K562 (cell line): ENCODE measurements around the gene SLC39A6. TPM values are rescaled to one million over a fixed set of nuclear protein-coding genes. Genes with fewer than 3 reads are reported as not detected.
A peak's percentile ranks its signal among the peaks of the same experiment; 100 is the strongest.

Experiments used
- ATAC-seq: fragments of 200-7000 bp; cut with Tn5 transposase; 3 replicates; pipeline ENCODE4 v1.9.1; 2020; ENCODE audit warnings: moderate library complexity
- BruUV-seq: library from RNA; stranded (reverse); fragments of 400-500 nt; replicated peaks from 2 replicates; lab custom pipeline; 2021; lab: Mats Ljungman, UMichigan
- CTCF ChIA-PET: fragments of 300-600 bp; formaldehyde crosslinking; extraction: SDS; loops from one replicate; lab custom pipeline; 2021; ENCODE audit warnings: low intra/inter-chr PET ratio; lab: Yijun Ruan, JAX
- POLR2A ChIA-PET: fragments of 300-600, 350-650 bp; sonication (Branson Sonifier 250); formaldehyde crosslinking; extraction: SDS; loops from one replicate; lab custom pipeline; 2021; ENCODE audit warnings: antibody characterized with exemption, inconsistent platforms; lab: Yijun Ruan, JAX
- DNase-seq, 4 experiments: peaks; one replicate each; pipeline versions ENCODE4 v3.0.0 to v3.0.0-alpha.2; 2011 to 2018; ENCODE audit warnings: low spot score in 3 of 4, mixed read lengths in 3 of 4; ENCODE audit errors: extremely low read depth in 1 of 4
- FAIRE-seq: peaks from 2 replicates; lab custom pipeline; 2011; peaks lifted over from hg19 to GRCh38; lab: Jason Lieb, UNC
- H2AFZ ChIP-seq: 2 replicates; pipeline ENCODE4 v1.6.0; 2011; ENCODE audit warnings: low read depth, low read length, control low read depth, inconsistent platforms
- H3K27ac ChIP-seq: fragments of 200-600 bp; 3 replicates; pipeline ENCODE4 v1.8.0; 2011; ENCODE audit warnings: low read depth, mild to moderate bottlenecking, control low read depth, inconsistent platforms, low read length, moderate library complexity, mixed read lengths; ENCODE audit errors: extremely low read depth
- H3K27me3 ChIP-seq, 2 experiments: fragments of 300-600 bp in 1 of 2; 2 replicates in 1 of 2; 3 replicates in 1 of 2; pipeline versions ENCODE4 v1.6.0 to v1.8.0; 2011; ENCODE audit warnings: inconsistent platforms in 2 of 2, low read length in 2 of 2, mild to moderate bottlenecking in 1 of 2, mixed read lengths in 1 of 2, moderate library complexity in 1 of 2; ENCODE audit not compliant: control insufficient read depth in 2 of 2, insufficient read depth in 2 of 2
- H3K36me3 ChIP-seq: fragments of 300-600 bp; 3 replicates; pipeline ENCODE4 v1.8.0; 2011; ENCODE audit warnings: mild to moderate bottlenecking, low read length, inconsistent platforms; ENCODE audit not compliant: control insufficient read depth, insufficient read depth
- H3K4me1 ChIP-seq, 2 experiments: fragments of 200-600 bp in 1 of 2; replicated peaks in 1 of 2; 2 replicates in 1 of 2; 3 replicates in 1 of 2; pipeline versions ENCODE4 v1.5.1 to v1.8.0; 2011; ENCODE audit warnings: inconsistent platforms in 2 of 2, low read length in 2 of 2, mild to moderate bottlenecking in 1 of 2, mixed read lengths in 1 of 2, moderate library complexity in 1 of 2; ENCODE audit not compliant: control insufficient read depth in 2 of 2, insufficient read depth in 2 of 2
- H3K4me2 ChIP-seq: 2 replicates; pipeline ENCODE4 v1.6.1; 2011; ENCODE audit warnings: low read length, control low read depth, inconsistent platforms, mixed read lengths; ENCODE audit not compliant: insufficient read depth
- H3K4me3 ChIP-seq: fragments of 200-600 bp; sonication (generic), shearing (Covaris generic); 2 replicates; pipeline ENCODE4 v1.5.1; 2016; ENCODE audit warnings: control low read depth, inconsistent platforms
- H3K79me2 ChIP-seq: fragments of 200-600 bp; 3 replicates; pipeline ENCODE4 v1.8.0; 2011; ENCODE audit warnings: low read length, inconsistent platforms; ENCODE audit not compliant: control insufficient read depth, insufficient read depth
- H3K9ac ChIP-seq, 2 experiments: 2 replicates each; pipeline versions ENCODE4 v1.6.0 to v1.6.1; 2011; ENCODE audit warnings: low read depth in 2 of 2, low read length in 2 of 2, control low read depth in 1 of 2, inconsistent platforms in 1 of 2, mild to moderate bottlenecking in 1 of 2, mixed read lengths in 1 of 2; ENCODE audit not compliant: insufficient read depth in 1 of 2
- H3K9me1 ChIP-seq: one replicate; pipeline ENCODE4 v1.6.0; 2011; ENCODE audit warnings: inconsistent platforms, mild to moderate bottlenecking, low read length, moderate library complexity; ENCODE audit not compliant: control insufficient read depth, insufficient read depth
- H3K9me3 ChIP-seq: replicated peaks from 2 replicates; pipeline ENCODE4 v1.5.1; 2011; ENCODE audit warnings: low read depth, low read length, inconsistent platforms; ENCODE audit not compliant: control insufficient read depth, insufficient read depth
- H4K20me1 ChIP-seq: replicated peaks from 2 replicates; pipeline ENCODE4 v1.6.1; 2011; ENCODE audit warnings: low read length, inconsistent platforms, mixed read lengths; ENCODE audit not compliant: control insufficient read depth, insufficient read depth
- C11orf30 ChIP-seq: fragments of 450-650 bp; IDR thresholded peaks from 2 replicates; pipeline ENCODE4 v1.6.1; 2016; ENCODE audit warnings: low read depth, mild to moderate bottlenecking
- CREBBP ChIP-seq: IDR thresholded peaks from one replicate; pipeline ENCODE4 v1.6.1; 2012; ENCODE audit warnings: low read depth, mild to moderate bottlenecking, control low read depth, inconsistent platforms, low read length
- ERF ChIP-seq: fragments of 450-650 bp; formaldehyde crosslinking; IDR thresholded peaks from 2 replicates; pipeline ENCODE4 v1.4.0; 2020; ENCODE audit warnings: mild to moderate bottlenecking, mixed read lengths
- MAFF ChIP-seq: IDR thresholded peaks from 2 replicates; pipeline ENCODE4 v1.6.1; 2012; ENCODE audit warnings: low read length, improper control_type of control experiment
- MAFG ChIP-seq: fragments of 450-650 bp; conservative IDR thresholded peaks from 2 replicates; pipeline ENCODE4 v1.6.1; 2016; ENCODE audit warnings: missing genetic modification characterization, missing compliant biosample characterization
- MAFK ChIP-seq: IDR thresholded peaks from 2 replicates; pipeline ENCODE4 v1.6.1; 2011; ENCODE audit warnings: low read length, improper control_type of control experiment
- MBD2 ChIP-seq: sonication (generic); IDR thresholded peaks from 2 replicates; pipeline ENCODE4 v1.6.1; 2016; ENCODE audit warnings: low read depth, borderline replicate concordance
- NFYB ChIP-seq: IDR thresholded peaks from 2 replicates; pipeline ENCODE4 v1.6.1; 2011; ENCODE audit warnings: mild to moderate bottlenecking, moderate library complexity; ENCODE audit not compliant: insufficient read length; ENCODE audit errors: extremely low read depth
- SPI1 ChIP-seq: IDR thresholded peaks from 2 replicates; pipeline ENCODE4 v1.6.1; 2011; ENCODE audit warnings: low read depth, low read length, control low read depth, borderline replicate concordance
- ZNF174 ChIP-seq: fragments of 250-450 bp; sonication (Bioruptor Pico); IDR thresholded peaks from 2 replicates; pipeline ENCODE4 v1.4.0; 2020; ENCODE audit warnings: mild to moderate bottlenecking
- ZNF316 ChIP-seq: fragments of 450-650 bp; IDR thresholded peaks from 2 replicates; pipeline ENCODE4 v1.6.1; 2016
- ZNF384 ChIP-seq: IDR thresholded peaks from 2 replicates; pipeline ENCODE4 v1.6.1; 2012; ENCODE audit warnings: low read depth, low read length, improper control_type of control experiment
- WGBS: fragments of 100-300 bp; shearing (Covaris generic); methylation state at CpG from one replicate; pipeline ENCODE4 v1.1.6; 2016; ENCODE audit warnings: low coverage, mixed read lengths; ENCODE audit not compliant: insufficient coverage; ENCODE audit errors: missing lambda C conversion rate; 5-methylcytosine and 5-hydroxymethylcytosine counted together
- in situ Hi-C: fragments of 300-500 bp; cut with MboI; formaldehyde crosslinking; loops from 4 replicates; pipeline ENCODE4 v1.15.0; 2018; ENCODE audit warnings: inconsistent platforms, mixed read lengths
- intact Hi-C: fragments of 100-400 bp; cut with micrococcal nuclease; formaldehyde crosslinking; loops from 2 replicates; pipeline ENCODE4 v1.14.2; 2022
- polyA plus RNA-seq, 8 experiments: library from polyadenylated mRNA; depleted of rRNA in 4 of 8; stranded (reverse) in 5 of 8; unstranded in 3 of 8; fragments of >200 nt; fragmentation: Nextera tagmentation in 2 of 8; fragmentation: Illumina TruSeq in 1 of 8; extraction: Ambion mirVana in 2 of 8; extraction: Trizol in 1 of 8; gene quantifications; 2 replicates each; pipeline versions ENCODE4 v1.2.1 to v1.2.3, GENCODE V29; 2011 to 2014; ENCODE audit warnings: inconsistent platforms in 1 of 8, missing spikeins in 1 of 8
- total RNA-seq, 7 experiments: library from RNA; depleted of rRNA in 6 of 7; stranded (reverse); fragments of >200 nt in 6 of 7; fragmentation: Illumina TruSeq in 2 of 7; extraction: Trizol in 2 of 7; gene quantifications; 2 replicates each; pipeline versions ENCODE4 v1.2.1 to v1.2.3, GENCODE V29; 2011 to 2021; ENCODE audit warnings: low replicate concordance in 1 of 7
- TF ChIP-seq, protein P1 (sequence below): fragments of 450-650 bp; IDR thresholded peaks from 2 replicates; pipeline ENCODE4 v1.7.1; 2018; ENCODE audit warnings: mild to moderate bottlenecking, low read depth; ENCODE audit not compliant: partially characterized antibody
- TF ChIP-seq, protein P2 (sequence below): fragments of 250-450 bp; sonication (Bioruptor Pico); IDR thresholded peaks from 2 replicates; pipeline ENCODE4 v1.4.0; 2020; ENCODE audit warnings: mild to moderate bottlenecking

Gene SLC39A6
- total and polyA plus RNA-seq, 9 of the 15 experiments (the other 6 are each of a cell fraction or from before 2014, with no cell fraction given): 5.6 to 23.8 (median 17.4) TPM

DNA sequence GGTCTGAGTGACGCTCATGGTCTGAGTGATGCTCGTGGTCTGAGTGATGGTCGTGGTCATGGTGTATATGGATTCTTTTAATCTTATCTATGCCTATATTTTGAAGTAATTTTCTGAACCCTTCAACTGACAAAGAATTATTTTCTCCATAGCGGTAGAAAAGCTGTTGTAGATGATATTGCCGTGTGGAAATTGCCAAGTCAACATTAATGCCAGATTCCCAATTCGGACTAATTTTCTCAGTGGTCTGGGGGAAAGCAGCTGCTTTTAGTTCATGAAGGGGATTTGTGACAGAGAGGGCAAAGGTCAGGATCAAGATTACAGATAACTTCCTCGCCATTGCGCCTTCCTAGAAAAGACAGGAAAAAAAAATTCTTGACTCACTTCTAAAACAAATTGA is 2.5 kb downstream of the SLC39A6 start:
- no peak overlapping the region for H3K9ac ChIP-seq
- FAIRE-seq (no peak), ATAC-seq (no peak), DNase-seq (no peak)
- H3K27ac ChIP-seq: no peak overlapping the region
- in situ Hi-C loops: no loop called here
- TF ChIP-seq MAFG (tag) (0 out of 2 replicates have a peak, but pooled peaks have one; percentile 11), MAFK (peak; percentile 13; the same call in 1 of the 2 replicates), ZNF316 (peak; percentile 71), C11orf30 (0 out of 2 replicates have a peak, but pooled peaks have one; percentile 35), NFYB (no peak), MAFF (0 out of 2 replicates have a peak, but pooled peaks have one; percentile 15)
- no peaks in the 10 kb centered on the region for H3K9me1 ChIP-seq
- H2AFZ ChIP-seq: no peak overlapping the region
- ChIA-PET POLR2A (no interaction called here), CTCF (no interaction called here)
- H4K20me1 ChIP-seq: no peaks in the 10 kb centered on the region; the same call in 1 of the 2 replicates
- 72% methylated on average over 8 of the region's 8 CpGs for WGBS
- H3K27me3 ChIP-seq: no peaks in the 10 kb centered on the region
- peaks cover 16 to 27% of the 10 kb centered on the region in 2 experiments; a peak in 4 of 5 replicates for H3K4me1 ChIP-seq
- TSS peak; percentile 26 for BruUV-seq
- peaks cover 36% of the 10 kb centered on the region for H3K79me2 ChIP-seq
- intact Hi-C loops: no loop called here
- H3K9me3 ChIP-seq: no peaks in the 10 kb centered on the region
- H3K4me3 ChIP-seq: no peak overlapping the region
- peaks cover 39% of the 10 kb centered on the region for H3K36me3 ChIP-seq
- H3K4me2 ChIP-seq: no peak overlapping the region

DNA sequence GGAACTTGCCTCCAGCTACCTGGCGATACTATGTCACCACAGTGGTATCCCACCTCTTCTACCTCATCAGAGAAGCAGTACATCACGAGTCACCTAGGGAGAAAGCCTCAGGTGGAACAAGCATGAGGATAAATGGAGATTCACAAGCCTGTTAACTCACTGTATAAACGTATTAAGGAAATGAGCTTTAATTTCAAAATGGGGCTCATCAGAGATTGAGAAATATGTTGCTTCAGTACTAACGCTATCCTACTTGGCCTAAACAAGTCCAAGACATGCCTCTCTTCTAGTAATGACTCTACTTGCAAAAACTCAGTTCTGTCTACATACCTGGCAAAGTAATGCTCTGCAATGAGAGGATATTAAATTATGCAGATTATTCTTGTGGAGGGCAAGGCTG is 4.3 kb downstream of the SLC39A6 start:
- DNase-seq (no peak), ATAC-seq (no peak), FAIRE-seq (no peak)
- ChIA-PET POLR2A (interaction anchor here (0.6 to 0.7 kb wide), 2 partner anchors 157 to 668 kb away, joined by 3 to 4 read pairs; no protein-coding TSS in a partner anchor), CTCF (no interaction called here)
- intact Hi-C loops: no loop called here
- in situ Hi-C loops: no loop called here
- Histone ChIP-seq H3K79me2 (peaks cover 18% of the 10 kb centered on the region), H4K20me1 (no peaks in the 10 kb centered on the region), H3K9me3 (no peaks in the 10 kb centered on the region), H3K27ac (no peak overlapping the region), H3K27me3 (no peaks in the 10 kb centered on the region), H3K9ac (no peak overlapping the region), H3K4me1 (peaks cover 6 to 17% of the 10 kb centered on the region in 2 experiments; a peak in 4 of 5 replicates), H3K4me3 (no peak overlapping the region), H3K9me1 (no peaks in the 10 kb centered on the region), H3K4me2 (no peak overlapping the region), H2AFZ (no peak overlapping the region), H3K36me3 (peaks cover 46% of the 10 kb centered on the region)
- BruUV-seq: no TSS peak
- 77% methylated on average over 4 of the region's 4 CpGs for WGBS
- TF ChIP-seq SPI1 (no peak), CREBBP (no peak), MBD2 (no peak), ERF (CRISPR knock-in tag) (no peak), ZNF384 (no peak), ZNF174 (no peak)
- TF ChIP-seq, protein P1, sequence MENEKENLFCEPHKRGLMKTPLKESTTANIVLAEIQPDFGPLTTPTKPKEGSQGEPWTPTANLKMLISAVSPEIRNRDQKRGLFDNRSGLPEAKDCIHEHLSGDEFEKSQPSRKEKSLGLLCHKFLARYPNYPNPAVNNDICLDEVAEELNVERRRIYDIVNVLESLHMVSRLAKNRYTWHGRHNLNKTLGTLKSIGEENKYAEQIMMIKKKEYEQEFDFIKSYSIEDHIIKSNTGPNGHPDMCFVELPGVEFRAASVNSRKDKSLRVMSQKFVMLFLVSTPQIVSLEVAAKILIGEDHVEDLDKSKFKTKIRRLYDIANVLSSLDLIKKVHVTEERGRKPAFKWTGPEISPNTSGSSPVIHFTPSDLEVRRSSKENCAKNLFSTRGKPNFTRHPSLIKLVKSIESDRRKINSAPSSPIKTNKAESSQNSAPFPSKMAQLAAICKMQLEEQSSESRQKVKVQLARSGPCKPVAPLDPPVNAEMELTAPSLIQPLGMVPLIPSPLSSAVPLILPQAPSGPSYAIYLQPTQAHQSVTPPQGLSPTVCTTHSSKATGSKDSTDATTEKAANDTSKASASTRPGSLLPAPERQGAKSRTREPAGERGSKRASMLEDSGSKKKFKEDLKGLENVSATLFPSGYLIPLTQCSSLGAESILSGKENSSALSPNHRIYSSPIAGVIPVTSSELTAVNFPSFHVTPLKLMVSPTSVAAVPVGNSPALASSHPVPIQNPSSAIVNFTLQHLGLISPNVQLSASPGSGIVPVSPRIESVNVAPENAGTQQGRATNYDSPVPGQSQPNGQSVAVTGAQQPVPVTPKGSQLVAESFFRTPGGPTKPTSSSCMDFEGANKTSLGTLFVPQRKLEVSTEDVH: no peak
- TF ChIP-seq, protein P2, sequence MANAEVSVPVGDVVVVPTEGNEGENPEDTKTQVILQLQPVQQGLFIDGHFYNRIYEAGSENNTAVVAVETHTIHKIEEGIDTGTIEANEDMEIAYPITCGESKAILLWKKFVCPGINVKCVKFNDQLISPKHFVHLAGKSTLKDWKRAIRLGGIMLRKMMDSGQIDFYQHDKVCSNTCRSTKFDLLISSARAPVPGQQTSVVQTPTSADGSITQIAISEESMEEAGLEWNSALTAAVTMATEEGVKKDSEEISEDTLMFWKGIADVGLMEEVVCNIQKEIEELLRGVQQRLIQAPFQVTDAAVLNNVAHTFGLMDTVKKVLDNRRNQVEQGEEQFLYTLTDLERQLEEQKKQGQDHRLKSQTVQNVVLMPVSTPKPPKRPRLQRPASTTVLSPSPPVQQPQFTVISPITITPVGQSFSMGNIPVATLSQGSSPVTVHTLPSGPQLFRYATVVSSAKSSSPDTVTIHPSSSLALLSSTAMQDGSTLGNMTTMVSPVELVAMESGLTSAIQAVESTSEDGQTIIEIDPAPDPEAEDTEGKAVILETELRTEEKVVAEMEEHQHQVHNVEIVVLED: no peak
